Measurements from ENCODE around the gene ATG16L1. TPM values are rescaled to one million over a fixed set of nuclear protein-coding genes. Genes with fewer than 3 reads are reported as not detected.

The ATG16L1 gene
- total RNA-seq, 6 experiments from 2014 or later = 14.7 to 20.2 (median 17.9) TPM

DNA sequence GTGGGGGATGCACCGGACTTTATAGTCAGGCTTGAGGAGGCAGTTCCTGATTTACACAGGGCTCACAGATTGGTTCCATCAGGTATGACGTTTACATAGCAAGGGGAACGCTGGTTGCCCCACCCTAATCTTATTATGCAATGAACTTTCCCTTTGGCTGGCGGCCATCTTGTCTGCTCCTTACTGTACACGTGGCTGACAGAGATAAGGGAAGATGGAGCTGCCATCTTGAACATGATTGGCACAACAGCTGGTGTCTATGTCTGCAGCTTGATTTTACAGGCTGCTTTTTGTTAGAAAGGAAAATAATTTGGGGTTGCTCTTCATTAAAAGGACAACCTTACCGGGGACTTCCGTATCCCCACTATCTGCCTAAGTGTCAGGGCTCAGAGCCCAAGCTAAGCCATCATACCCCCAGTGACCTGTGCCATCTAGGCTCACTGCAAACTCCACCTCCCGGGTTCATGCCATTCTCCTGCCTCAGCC lies 33.5 kb upstream of the ATG16L1 start:
- ATAC-seq (no peak), DNase-seq (no peak)
- H3K4me1 ChIP-seq = no peaks in the 10 kb centered on the region
- H3K27me3 ChIP-seq = no peaks in the 10 kb centered on the region
- no peaks in the 10 kb centered on the region for H3K9me3 ChIP-seq
- H3K27ac ChIP-seq = no peak overlapping the region
- WGBS (ENCODE audit: insufficient coverage, low coverage, low lambda C conversion rate, missing lambda C conversion rate) = 64% methylated on average over 7 of the region's 8 CpGs
- no peak overlapping the region for H3K4me3 ChIP-seq
- no peak for TF ChIP-seq POLR2A (IDR thresholded peaks at IDR 0.05)
- TF ChIP-seq CTCF (IDR thresholded peaks at IDR 0.05) = no peak
- intact Hi-C loops (cut with DNase I) = no loop called here
- H3K36me3 ChIP-seq = no peaks in the 10 kb centered on the region

DNA sequence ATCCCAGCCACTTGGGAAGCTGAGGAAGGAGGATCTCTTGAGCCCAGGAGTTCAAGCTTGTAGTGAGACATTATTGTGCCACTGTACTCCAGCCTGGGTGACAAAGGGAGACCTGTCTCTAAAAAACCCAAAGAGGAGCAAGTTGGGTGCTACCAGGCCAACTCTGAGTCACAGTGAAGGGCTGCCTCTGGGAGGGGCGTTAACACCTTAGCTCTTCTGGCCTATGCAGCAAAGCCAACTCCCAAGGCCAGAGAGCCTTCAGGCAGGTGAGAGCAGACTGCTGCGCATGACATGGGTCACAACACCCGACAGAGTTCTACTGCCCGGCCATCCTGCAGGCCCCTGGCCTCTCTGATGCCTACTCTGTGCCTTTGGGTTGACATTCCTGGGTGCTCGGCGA lies 32.6 kb upstream of the ATG16L1 start:
- DNase-seq (no peak), ATAC-seq (no peak)
- no peaks in the 10 kb centered on the region for H3K27me3 ChIP-seq
- WGBS (ENCODE audit: insufficient coverage, low coverage, low lambda C conversion rate, missing lambda C conversion rate) = 81% methylated on average over 3 of the region's 6 CpGs
- H3K36me3 ChIP-seq = no peaks in the 10 kb centered on the region
- no peak overlapping the region for H3K27ac ChIP-seq
- intact Hi-C loops (cut with DNase I) = no loop called here
- no peak for TF ChIP-seq POLR2A (IDR thresholded peaks at IDR 0.05)
- no peak for TF ChIP-seq CTCF (IDR thresholded peaks at IDR 0.05)
- no peaks in the 10 kb centered on the region for H3K9me3 ChIP-seq
- no peak overlapping the region for H3K4me3 ChIP-seq
- H3K4me1 ChIP-seq = no peaks in the 10 kb centered on the region

- WGBS (ENCODE audit: insufficient coverage, low coverage, low lambda C conversion rate, missing lambda C conversion rate) = 91% methylated on average over 1 of the region's 1 CpG
- intact Hi-C loops (cut with DNase I) = no loop called here
These were observed 31.6 kb upstream of the ATG16L1 start for GRCh38 chr2:233219848-233220247.

DNA sequence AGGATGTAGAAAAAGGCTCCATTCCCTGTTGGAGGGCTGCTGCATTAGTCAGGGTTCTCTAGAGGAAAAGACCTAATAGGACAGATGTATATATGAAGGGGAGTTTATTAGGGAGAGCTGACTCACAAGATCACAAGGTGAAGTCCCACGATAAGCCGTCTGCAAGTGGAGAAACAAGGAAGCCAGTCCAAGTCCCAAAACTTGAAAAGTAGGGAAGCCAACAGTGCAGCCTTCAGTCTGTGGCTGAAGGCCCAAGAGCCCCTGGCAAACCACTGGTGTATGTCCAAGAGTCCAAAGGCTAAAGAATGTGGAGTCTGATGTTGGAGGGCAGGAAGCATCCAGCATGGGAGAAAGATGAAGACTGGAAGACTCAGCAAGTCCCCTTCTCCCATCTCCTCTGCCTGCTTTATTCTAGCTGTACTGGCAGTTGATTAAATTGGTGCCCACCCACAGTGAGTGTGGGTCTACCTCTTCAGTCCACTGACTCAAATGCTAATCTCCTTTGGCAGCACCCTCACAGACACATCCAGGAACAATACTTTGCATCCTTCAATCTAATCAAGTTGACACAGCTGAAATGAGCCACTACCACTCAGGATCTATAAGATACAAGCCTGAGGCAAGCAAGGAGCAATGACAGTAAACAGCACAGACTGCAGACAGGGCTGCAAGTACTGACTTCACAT lies 30.0 kb upstream of the ATG16L1 start:
- H3K27me3 ChIP-seq = no peaks in the 10 kb centered on the region
- no peaks in the 10 kb centered on the region for H3K4me1 ChIP-seq
- TF ChIP-seq POLR2A (IDR thresholded peaks at IDR 0.05) (no peak), CTCF (IDR thresholded peaks at IDR 0.05) (no peak)
- H3K4me3 ChIP-seq = no peak overlapping the region
- H3K27ac ChIP-seq = no peak overlapping the region
- ATAC-seq (no peak), DNase-seq (no peak)
- no peaks in the 10 kb centered on the region for H3K36me3 ChIP-seq
- intact Hi-C loops (cut with DNase I) = no loop called here
- H3K9me3 ChIP-seq = no peaks in the 10 kb centered on the region
- 89% methylated on average over 2 of the region's 2 CpGs for WGBS (ENCODE audit: insufficient coverage, low coverage, low lambda C conversion rate, missing lambda C conversion rate)

More at GRCh38 chr2:233219848-233220247, 31.6 kb upstream of the ATG16L1 start:
- Histone ChIP-seq H3K27ac (no peak overlapping the region), H3K27me3 (no peaks in the 10 kb centered on the region), H3K9me3 (no peaks in the 10 kb centered on the region), H3K4me3 (no peak overlapping the region), H3K4me1 (no peaks in the 10 kb centered on the region), H3K36me3 (no peaks in the 10 kb centered on the region)
- TF ChIP-seq POLR2A (IDR thresholded peaks at IDR 0.05) (no peak), CTCF (IDR thresholded peaks at IDR 0.05) (no peak)
- ATAC-seq (no peak), DNase-seq (no peak)

All from right lobe of liver (tissue), 6 donors.